GM18907 (cell line): Measurements from ENCODE around the gene CLIC4.
"Not testable (repeated sequence)": the region's sequence is repeated elsewhere in the genome, so short reads cannot be mapped to it uniquely, and the experiment has no call there.

ENCODE experiments used
- ATAC-seq: cut with Tn5 transposase; IDR thresholded peaks from one replicate; pipeline ENCODE4 v1.9.1; 2021; ENCODE audit warnings: mild to moderate bottlenecking, moderate library complexity; ENCODE audit not compliant: unreplicated experiment

CLIC4 gene

DNA sequence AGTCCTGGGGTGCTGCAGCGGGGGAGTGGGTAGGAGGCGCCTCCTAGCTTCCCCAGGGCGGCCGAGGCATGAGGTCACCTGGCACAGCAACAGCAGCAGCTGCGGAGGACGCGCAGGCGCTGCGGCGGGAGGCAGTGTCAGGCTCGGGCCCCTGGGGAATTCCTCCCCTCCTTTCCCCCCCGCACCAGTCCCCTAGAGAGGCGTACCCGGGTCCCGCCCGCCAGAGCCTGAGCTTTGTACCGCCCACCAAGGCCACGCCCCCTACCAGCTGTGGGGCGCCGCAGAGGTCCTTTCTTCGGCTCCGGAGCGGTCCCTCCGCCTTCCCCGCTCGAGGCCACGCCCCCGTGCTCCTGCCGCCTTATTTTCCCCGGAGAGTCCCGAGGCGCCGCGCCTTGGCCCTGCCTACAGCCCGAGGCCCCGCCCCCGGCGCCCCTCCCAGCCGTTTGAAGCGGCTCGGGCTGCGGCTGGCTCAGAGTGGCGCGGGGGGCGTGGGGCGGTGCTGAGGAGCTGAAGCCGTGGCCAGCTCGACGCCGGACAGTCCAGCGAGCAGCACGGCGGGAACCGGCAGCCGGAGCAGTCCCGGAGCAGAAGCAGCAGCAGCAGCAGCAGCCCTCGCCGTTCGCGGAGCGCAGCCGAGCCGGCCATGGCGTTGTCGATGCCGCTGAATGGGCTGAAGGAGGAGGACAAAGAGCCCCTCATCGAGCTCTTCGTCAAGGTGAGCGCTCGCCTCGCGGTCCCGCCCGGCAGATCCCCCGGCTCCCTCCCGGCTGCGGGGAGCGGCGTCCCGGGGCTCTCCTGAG lies at the start of gene CLIC4:
TSS of gene CLIC4 (plus strand) at position 537 of the 800 bp plus-strand sequence. CDS start at position 644, 107 bp downstream.
- peak; percentile 64 for ATAC-seq

DNA sequence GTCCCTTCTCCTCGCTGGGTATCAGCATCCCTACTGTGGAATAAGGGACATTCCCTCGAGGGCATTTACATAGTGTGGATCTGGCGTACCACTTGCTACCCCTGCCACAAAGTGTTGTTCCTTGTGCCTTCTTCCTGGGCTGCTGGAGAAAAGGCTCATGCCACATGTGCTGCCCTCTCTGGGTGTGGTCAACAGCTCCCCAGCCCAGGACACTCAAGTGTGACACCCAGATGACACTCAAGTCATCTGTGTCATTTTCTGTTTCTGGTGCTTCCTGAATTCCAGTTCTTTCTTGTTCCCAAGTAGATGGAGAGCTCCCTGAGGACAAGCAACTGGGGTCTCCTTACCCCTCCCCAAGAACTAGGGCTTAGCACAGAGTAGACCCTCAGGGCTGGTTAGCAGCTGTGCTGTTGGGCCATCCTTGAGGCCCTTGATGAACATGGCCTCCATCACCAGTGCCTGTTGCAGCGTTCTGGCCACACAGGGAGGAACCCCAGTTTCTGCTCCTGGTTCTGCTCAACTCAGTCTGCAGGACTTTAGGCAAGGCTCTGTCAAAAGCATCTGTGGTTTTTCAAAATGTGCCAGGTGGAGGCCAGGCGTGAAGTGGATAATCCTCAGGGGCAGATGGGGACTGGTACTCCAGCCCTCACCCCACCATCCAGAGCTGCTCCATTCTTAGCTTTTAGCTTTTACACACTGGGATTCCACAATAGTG lies 49.0 kb upstream of the CLIC4 start:
- ATAC-seq: no peak

DNA sequence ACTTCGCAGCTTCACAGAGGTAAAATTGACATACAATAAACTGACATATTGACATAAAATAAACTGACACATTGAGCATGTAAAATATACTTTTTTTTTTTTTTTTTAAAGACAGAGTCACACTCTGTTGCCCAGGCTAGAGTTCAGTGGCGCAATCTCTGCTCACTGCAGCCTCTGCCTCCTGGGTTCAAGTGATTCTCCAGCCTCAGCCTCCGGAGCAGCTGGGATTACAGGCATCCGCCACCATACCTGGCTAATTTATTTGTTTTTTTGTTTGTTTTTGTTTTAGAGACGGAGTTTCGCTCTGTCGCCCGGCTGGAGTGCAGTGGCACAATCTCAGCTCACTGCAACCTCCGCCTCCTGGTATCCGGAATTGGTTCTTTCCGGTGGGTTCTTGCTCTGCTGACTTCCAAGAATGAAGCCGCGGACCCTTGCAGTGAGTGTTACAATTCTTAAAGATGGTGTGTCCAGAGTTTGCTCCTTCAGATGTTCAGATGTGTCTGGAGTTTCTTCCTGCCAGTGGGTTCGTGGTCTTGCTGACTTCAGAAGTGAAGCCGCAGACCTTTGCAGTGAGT lies 48.4 kb upstream of the CLIC4 start:
- no peak for ATAC-seq

DNA sequence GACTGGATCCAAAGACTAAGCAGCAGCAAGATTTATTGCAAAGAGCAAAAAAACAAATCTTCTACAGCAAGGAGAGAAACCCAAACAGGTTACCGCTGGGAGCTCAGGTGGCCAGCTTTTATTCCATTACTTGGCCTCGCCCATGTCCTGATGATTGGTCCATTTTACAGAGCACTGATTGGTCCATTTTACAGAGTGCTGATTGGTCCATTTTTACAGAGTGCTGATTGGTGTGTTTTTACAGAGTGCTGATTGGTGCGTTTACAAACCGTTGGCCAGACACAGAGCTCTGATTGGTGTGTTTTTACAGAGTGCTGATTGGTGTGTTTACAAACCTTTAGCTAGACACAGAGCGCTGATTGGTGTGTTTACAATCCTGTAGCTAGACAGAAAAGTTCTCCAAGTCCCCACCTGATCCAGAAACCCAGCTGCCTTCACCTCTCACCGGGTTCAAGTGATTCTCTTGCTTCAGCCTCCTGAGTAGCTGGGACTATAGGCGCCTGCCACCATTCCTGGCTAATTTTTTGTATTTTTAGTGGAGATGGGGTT lies 47.7 kb upstream of the CLIC4 start:
- ATAC-seq: not testable (repeated sequence)

DNA sequence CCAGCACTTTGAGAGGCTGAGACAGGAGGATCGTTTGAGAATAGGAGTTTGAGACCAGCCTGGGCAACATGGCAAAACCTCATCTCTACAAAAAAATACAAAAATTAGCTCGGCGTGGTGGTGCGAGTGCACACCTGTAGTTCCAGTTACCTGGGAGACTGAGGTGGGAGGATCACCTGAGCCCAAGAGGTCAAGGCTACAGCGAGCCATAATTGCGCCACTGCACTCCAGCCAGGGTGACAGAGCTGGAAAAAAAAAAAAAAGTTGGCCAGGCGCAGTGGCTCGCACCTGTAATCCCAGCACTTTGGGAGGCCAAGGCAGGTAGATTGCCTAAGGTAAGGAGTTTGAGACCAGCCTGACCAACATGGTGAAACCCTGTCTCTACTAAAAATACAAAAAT lies 46.9 kb upstream of the CLIC4 start:
- ATAC-seq: not testable (repeated sequence)

DNA sequence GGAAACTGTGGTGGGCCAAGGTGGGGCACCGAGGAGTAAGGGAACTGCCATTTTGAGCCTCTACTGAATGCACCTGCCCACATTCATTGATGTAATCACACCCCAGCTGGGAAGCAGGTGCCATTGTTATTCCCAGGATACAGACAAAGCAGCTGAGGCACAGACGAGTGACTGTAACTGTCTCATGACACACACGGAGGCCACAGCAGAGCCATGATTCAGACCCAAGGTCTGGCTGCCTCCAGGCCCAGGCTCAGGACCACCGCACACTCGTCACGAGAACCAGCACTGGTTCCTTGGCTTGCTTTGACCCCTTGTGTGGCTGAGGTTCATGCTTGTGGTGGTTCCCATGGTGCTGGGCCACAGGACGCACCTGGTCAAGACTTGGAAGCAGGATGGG lies 45.6 kb upstream of the CLIC4 start:
- ATAC-seq: no peak

DNA sequence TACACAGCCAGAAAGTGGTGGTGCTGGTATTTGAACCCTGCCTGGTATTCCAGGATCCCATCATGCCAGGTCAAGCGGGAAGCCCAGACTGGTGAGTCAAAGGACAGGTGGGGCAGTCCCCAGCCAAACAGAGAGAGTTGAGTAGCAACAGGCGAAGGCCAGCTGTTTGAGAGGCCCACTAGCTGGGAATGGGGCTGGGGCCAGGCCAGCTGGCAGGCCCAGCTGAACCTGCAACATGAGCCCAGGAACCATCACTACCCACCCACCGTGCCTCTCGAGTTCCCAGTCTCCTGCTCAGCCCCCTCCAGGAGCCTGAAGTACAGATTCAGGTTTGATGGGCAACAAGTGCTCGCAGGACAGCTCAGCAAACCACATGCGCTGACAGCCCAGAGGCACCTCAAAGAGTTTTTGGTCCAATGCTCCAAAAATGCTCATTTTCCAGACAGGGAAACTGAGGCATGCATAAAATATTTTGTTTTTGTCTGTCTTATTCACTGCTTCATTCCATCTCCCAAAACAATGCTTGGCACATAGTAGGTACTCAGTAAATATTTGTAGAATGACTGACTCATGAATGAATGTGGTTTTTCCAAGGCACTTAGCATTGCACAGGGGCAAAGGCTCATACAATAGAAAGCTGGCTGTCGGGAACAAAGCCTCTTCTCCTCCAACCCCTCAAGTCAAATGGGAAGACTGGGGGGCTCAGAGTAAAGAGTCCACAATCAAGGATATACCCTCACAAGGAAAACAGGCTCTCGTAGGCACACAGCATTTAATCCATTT lies 42.5 kb upstream of the CLIC4 start:
- ATAC-seq: no peak

DNA sequence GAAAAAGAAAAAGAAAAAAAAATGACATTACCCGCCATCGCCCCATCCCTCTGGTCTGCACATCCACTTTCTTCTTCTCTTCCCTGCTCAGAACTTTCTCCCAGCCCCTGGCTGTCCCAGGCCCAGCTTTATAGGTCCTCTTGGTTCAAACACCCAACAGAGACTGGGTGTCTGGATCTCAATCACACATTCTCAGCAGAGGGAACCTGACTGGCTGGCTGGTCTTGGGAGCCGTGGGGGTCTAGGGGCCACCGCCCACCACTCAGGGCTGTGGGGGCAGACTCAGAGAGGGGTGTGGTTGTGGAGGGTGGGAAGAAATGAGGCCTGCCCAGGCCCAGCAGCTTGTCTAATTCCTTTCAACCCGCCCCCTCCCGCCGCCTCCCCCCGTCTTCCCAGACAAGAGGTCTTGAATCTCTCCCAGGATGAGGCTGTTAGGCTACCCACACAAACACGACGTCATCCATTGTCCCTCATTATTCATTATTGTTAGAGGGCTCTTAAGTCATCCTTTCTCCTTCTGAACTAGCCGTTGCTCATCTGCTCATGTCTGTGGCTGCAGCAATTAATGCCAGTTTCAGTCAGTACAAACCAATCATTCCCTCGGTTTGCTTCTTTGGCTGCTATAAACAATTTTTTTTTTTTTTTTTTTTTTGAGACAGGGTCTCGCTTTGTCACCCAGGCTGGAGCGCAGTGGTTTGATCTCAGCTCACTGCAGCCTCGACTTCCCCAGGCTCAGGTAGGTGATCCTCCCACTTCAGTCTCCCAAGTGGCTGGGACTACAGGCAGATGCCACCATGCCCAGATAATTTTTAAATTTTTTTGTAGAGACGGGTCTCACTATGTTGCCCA lies 40.6 kb upstream of the CLIC4 start:
- ATAC-seq: no peak

DNA sequence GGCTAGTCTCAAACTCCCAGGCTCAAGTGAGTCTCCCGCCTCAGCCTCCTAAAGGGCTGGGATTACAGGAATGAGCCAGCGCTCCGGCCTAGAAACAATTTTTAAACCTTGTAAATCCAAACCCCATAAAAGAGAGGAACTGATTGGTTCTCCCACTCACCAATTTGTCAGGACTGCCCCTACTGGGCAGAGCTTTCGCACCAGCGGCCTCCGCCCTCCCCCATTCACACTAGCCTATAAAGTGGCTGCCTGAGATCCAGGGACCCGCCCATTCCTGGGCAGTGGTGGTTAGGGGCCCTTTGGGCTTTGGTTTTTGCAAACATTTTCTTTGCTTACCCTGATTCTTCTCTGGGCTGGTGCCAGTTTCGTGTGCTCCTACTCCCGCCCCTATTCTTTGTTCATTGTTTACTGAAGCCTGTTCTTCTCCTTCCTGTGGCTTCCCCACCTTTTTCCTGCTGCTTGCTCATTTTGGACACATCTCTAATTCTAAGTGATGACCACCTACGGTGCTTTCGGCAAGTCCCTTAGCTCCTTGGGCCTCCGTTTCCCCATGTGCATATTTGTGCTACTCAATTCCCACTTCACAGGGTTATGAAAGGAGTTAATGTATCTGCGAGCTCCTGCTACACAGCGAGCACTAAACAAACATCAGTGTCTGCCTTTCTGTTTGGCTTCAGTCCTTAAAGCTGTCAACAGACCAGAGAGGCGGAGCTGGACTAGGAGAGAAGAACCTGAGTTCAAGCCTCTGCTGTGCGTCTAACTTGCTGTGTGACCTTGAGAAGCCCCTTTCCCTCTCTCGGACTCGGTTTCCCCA lies 39.8 kb upstream of the CLIC4 start:
- no peak for ATAC-seq

DNA sequence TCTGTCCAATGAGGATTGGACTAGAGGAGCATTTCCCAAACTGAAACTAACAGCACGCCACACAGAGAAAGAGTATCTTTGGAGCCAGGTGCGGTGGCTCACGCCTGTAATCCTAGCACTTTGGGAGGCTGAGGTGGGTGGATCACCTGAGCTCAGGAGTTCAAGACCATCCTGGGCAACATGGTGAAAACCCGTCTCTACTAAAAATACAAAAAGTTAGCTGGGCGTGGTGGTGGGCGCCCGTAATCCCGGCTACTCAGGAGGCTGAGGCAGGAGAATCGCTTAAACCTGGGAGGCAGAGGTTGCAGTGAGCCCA lies 39.2 kb upstream of the CLIC4 start:
- not testable (repeated sequence) for ATAC-seq

DNA sequence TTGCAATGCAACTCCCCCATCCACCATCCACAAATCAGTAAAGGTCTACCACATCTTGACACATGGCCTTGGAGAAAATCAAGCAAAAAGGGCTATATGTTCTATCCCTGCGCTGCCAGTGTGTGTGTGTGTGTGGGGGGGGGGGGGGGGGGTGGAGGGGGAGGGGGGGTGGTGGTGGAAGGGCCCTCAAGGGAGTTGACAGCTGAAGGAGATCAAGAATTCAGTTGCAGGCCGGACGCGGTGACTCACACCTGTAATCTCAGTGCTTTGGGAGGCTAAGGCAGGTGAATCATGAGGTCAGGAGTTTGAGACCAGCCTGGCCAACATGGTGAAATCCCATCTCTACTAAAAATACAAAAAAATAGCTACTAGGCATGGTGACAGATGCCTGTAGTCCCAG lies 37.6 kb upstream of the CLIC4 start:
- ATAC-seq: no peak

DNA sequence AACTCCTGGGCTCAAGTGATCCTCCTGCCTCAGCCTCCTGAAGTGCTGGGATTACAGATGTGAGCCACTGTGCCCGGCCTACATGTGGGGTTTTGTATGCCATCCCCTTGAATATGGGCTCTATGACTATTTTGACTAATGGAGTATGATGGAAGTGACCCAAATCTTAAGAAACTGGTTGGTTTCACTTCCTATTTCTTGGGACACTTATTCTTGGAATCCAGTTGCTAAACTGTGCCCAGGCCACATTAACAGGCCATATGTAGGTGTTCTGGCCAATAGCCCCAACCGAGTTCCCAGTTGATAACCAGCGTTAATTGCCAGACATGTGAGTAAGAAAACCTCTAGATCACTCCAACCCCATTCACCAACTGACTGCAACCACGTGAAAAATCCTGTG lies 36.3 kb upstream of the CLIC4 start:
- no peak for ATAC-seq

DNA sequence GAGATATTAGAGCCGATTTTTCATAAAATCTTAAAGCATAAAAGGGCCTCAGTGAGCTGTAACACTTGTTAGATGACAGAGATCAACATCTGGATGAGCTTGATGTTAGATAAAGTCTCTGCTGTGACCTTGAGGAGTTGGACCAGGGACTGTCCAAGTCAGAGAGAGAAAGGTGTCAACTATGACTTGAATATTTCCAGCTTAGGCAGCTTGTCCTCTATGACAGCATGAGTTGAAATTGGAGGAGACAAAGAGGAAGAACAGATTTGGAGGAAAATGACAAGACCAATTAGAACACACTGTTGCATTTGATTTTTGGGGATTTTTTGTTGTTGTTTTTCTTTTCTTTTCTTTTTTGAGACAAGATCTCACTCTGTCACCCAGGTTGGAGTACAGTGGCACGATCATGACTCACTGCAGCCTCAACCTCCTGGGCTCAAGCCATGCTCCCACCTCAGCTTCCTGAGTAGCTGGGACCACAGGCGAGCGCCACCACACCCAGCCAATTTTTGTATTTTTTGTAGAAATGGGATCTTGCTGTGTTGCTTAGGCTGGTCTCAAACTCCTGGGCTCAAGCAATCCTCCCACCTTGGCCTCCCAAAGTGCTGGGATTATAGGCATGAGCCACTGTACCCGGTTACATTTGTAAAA lies 35.3 kb upstream of the CLIC4 start:
- no peak for ATAC-seq

DNA sequence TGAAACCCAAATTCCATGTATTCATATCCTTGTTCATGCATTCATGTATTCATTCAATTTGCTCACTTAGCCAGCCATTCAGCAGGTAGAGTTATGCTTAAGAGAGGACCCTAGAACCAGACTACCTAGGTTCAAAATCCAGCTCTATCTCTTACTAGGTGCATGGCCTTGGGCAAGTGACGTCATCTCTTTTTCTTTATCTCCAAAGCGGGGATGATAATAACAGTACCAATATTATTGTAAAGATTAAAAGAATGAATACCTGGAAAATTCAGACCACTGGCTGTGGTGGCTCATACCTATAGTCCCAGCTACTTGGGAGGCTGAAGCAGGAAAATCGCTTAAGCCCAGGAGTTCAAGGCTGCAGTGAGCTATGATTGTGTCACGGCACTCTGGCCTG lies 33.9 kb upstream of the CLIC4 start:
- ATAC-seq: no peak

DNA sequence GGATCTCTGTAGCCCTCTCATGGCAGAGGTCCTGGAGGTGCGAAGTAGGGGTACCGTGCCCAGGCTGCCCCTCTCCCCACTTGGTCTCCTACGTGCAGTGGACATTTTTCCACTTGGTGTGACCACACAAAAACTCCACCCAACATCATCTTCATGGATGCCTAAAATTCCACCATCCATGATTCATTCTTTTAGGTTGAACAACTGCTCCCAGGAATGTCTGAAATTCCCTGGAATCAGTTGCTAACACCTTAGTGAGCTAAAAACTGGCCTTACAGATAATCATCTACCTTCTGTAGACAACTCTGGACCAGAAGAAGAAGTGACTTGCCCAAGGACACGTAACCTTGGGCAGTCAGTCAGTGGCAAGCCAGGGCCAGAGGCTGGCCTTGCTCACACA lies 32.1 kb upstream of the CLIC4 start:
- no peak for ATAC-seq

DNA sequence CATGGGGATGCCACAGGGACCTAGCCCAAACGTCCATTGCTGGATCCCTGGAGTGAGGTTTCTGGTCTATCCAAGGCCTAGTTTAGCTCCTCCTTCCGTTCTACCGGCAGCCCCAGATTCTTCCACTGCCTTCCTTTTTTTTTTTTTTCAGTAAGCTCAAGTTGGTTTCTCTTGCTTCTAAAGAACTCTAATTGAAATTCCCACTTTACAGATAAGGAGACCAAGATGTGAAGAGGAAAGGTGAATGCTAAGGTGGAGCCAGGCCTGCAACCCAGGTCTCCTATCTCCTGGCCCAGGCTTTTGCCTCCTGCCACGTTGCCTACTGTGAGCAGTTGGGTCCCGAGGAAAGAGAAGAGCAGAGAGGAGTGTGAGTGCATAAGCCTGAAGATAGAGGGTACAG lies 31.5 kb upstream of the CLIC4 start:
- ATAC-seq: no peak

DNA sequence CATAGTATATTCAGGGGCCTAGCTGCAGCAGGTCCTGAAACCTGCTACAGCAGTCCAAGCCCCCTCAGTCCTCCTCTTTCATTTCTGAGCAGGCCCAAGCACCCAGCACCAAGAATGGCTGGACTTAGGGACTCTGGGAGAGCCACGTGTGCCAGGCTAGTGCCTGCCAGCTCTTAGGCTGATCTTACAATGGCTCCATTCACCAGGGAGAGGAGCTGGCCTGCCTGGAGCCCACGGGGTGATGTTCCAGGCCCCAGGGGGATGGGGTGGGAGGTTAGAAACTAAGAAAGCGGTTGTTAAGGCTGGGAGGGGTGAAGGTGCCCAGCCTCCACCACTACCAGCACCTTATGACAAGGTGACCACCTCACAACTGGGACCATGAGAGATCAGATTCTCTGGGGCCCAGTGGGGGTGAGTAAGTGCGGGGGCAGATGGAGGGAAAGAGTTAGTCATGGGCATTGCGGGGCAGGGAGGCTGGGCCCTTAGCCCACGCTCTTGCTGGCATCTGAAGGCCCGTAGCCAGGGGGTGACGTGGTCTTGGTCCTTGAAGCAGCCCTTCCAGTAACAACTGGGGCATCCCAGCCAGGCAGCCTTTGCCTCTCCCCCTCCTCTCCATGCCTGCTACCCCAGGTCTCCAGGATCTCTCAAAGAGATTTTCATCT lies 30.3 kb upstream of the CLIC4 start:
- ATAC-seq: no peak

DNA sequence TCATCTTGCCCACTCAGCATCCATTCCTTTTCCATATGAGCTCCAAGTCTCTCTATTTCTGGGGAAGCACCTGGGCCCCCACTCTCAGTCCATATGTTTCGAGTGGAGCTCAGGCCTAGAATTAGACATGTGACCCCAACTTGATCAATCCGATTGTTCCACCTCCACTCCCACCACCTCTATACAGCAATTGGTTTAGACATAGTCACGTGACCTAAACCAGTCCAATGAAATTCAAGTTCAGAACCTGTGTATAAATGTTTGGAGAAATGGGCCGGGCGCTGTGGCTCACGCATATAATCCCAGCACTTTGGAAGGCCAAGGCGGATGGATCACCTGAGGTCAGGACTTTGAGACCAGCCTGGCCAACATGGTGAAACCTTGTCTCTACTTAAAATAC lies 29.6 kb upstream of the CLIC4 start:
- no peak for ATAC-seq
